BLaER1 (cell line): Measurements from ENCODE around the gene SLC22A3.

Source experiments
- H3K27ac ChIP-seq: shearing (Covaris generic); formaldehyde crosslinking; 2 replicates; pipeline ENCODE4 v1.8.1; 2022
- H3K27me3 ChIP-seq: shearing (Covaris generic); formaldehyde crosslinking; 2 replicates; pipeline ENCODE4 v1.8.1; 2022
- H3K36me3 ChIP-seq: shearing (Covaris generic); formaldehyde crosslinking; 2 replicates; pipeline ENCODE4 v1.8.1; 2022
- H3K4me1 ChIP-seq: shearing (Covaris generic); formaldehyde crosslinking; 2 replicates; pipeline ENCODE4 v1.8.1; 2022
- H3K4me2 ChIP-seq: shearing (Covaris generic); formaldehyde crosslinking; 2 replicates; pipeline ENCODE4 v1.8.1; 2022
- H3K4me3 ChIP-seq: shearing (Covaris generic); formaldehyde crosslinking; 2 replicates; pipeline ENCODE4 v1.8.1; 2022
- H3K9ac ChIP-seq: shearing (Covaris generic); formaldehyde crosslinking; 2 replicates; pipeline ENCODE4 v1.8.1; 2022
- H3K9me3 ChIP-seq: shearing (Covaris generic); formaldehyde crosslinking; 2 replicates; pipeline ENCODE4 v1.8.1; 2022
- H4K20me1 ChIP-seq: shearing (Covaris generic); formaldehyde crosslinking; 2 replicates; pipeline ENCODE4 v1.8.1; 2022
- Cebpa-rat ChIP-seq: shearing (Covaris generic); IDR thresholded peaks from 2 replicates; pipeline ENCODE4 v1.8.1; 2022

Gene SLC22A3

GRCh38 chr6:160408528-160408927, 60.4 kb downstream of the SLC22A3 start:
- Histone ChIP-seq H3K27me3 (no peaks in the 10 kb centered on the region), H3K4me3 (no peak overlapping the region), H3K36me3 (no peaks in the 10 kb centered on the region), H3K4me2 (no peak overlapping the region), H3K27ac (no peak overlapping the region), H3K4me1 (no peaks in the 10 kb centered on the region), H4K20me1 (no peaks in the 10 kb centered on the region), H3K9ac (no peak overlapping the region), H3K9me3 (no peaks in the 10 kb centered on the region)
- TF ChIP-seq Cebpa-rat = no peak

GRCh38 chr6:160412993-160413392, 64.8 kb downstream of the SLC22A3 start:
- no peak overlapping the region for H3K4me2 ChIP-seq
- H3K36me3 ChIP-seq = no peaks in the 10 kb centered on the region
- no peak for TF ChIP-seq Cebpa-rat

GRCh38 chr6:160417146-160417545, 69.0 kb downstream of the SLC22A3 start:
- TF ChIP-seq Cebpa-rat = no peak
- H3K4me1 ChIP-seq = no peaks in the 10 kb centered on the region

More at GRCh38 chr6:160412993-160413392, 64.8 kb downstream of the SLC22A3 start:
- Histone ChIP-seq H3K9ac (no peak overlapping the region), H3K27me3 (no peaks in the 10 kb centered on the region), H3K4me3 (no peak overlapping the region), H3K4me1 (no peaks in the 10 kb centered on the region), H3K9me3 (no peaks in the 10 kb centered on the region), H3K27ac (no peak overlapping the region), H4K20me1 (no peaks in the 10 kb centered on the region)

GRCh38 chr6:160417550-160417949, 69.4 kb downstream of the SLC22A3 start:
- Histone ChIP-seq H3K9ac (no peak overlapping the region), H3K9me3 (no peaks in the 10 kb centered on the region), H3K36me3 (no peaks in the 10 kb centered on the region)

More at GRCh38 chr6:160417146-160417545, 69.0 kb downstream of the SLC22A3 start:
- Histone ChIP-seq H3K4me3 (no peak overlapping the region), H3K4me2 (no peak overlapping the region), H3K27me3 (no peaks in the 10 kb centered on the region), H4K20me1 (no peaks in the 10 kb centered on the region), H3K27ac (no peak overlapping the region), H3K9me3 (no peaks in the 10 kb centered on the region), H3K9ac (no peak overlapping the region), H3K36me3 (no peaks in the 10 kb centered on the region)

GRCh38 chr6:160418370-160418769, 70.2 kb downstream of the SLC22A3 start:
- TF ChIP-seq Cebpa-rat = no peak
- no peak overlapping the region for H3K9ac ChIP-seq

More at GRCh38 chr6:160417550-160417949, 69.4 kb downstream of the SLC22A3 start:
- no peak overlapping the region for H3K27ac ChIP-seq
- H3K4me1 ChIP-seq = no peaks in the 10 kb centered on the region
- no peak for TF ChIP-seq Cebpa-rat
- no peaks in the 10 kb centered on the region for H4K20me1 ChIP-seq
- H3K4me2 ChIP-seq = no peak overlapping the region
- no peaks in the 10 kb centered on the region for H3K27me3 ChIP-seq
- H3K4me3 ChIP-seq = no peak overlapping the region

GRCh38 chr6:160419488-160419887, 71.3 kb downstream of the SLC22A3 start:
- TF ChIP-seq Cebpa-rat = no peak
- Histone ChIP-seq H3K4me1 (no peaks in the 10 kb centered on the region), H3K27me3 (no peaks in the 10 kb centered on the region), H3K4me3 (no peak overlapping the region), H3K27ac (no peak overlapping the region), H3K9ac (no peak overlapping the region), H3K9me3 (no peaks in the 10 kb centered on the region), H3K36me3 (no peaks in the 10 kb centered on the region), H4K20me1 (no peaks in the 10 kb centered on the region), H3K4me2 (no peak overlapping the region)

More at GRCh38 chr6:160418370-160418769, 70.2 kb downstream of the SLC22A3 start:
- Histone ChIP-seq H3K4me2 (no peak overlapping the region), H3K4me1 (no peaks in the 10 kb centered on the region), H3K36me3 (no peaks in the 10 kb centered on the region), H4K20me1 (no peaks in the 10 kb centered on the region), H3K27me3 (no peaks in the 10 kb centered on the region), H3K4me3 (no peak overlapping the region), H3K27ac (no peak overlapping the region), H3K9me3 (no peaks in the 10 kb centered on the region)

- no peak for TF ChIP-seq Cebpa-rat
- Histone ChIP-seq H3K4me3 (no peak overlapping the region), H3K9me3 (no peaks in the 10 kb centered on the region), H3K27me3 (no peaks in the 10 kb centered on the region), H3K9ac (no peak overlapping the region), H4K20me1 (no peaks in the 10 kb centered on the region), H3K4me2 (no peak overlapping the region), H3K27ac (no peak overlapping the region), H3K4me1 (no peaks in the 10 kb centered on the region), H3K36me3 (no peaks in the 10 kb centered on the region)
Observed at GRCh38 chr6:160420253-160420968, 72.2 kb downstream of the SLC22A3 start.

GRCh38 chr6:160420969-160421556, 72.9 kb downstream of the SLC22A3 start:
- H4K20me1 ChIP-seq = no peaks in the 10 kb centered on the region
- no peaks in the 10 kb centered on the region for H3K27me3 ChIP-seq
- H3K9me3 ChIP-seq = no peaks in the 10 kb centered on the region
- H3K4me2 ChIP-seq = no peak overlapping the region
- H3K9ac ChIP-seq = no peak overlapping the region
- peaks cover 1% of the 10 kb centered on the region; the same call in 1 of the 2 replicates for H3K4me1 ChIP-seq
- no peak overlapping the region for H3K4me3 ChIP-seq
- no peak overlapping the region for H3K27ac ChIP-seq
- TF ChIP-seq Cebpa-rat = no peak
- H3K36me3 ChIP-seq = no peaks in the 10 kb centered on the region

- peaks cover 9% of the 10 kb centered on the region; the same call in 1 of the 2 replicates for H3K4me1 ChIP-seq
- no peak for TF ChIP-seq Cebpa-rat
- H3K27ac ChIP-seq = no peak overlapping the region
- no peaks in the 10 kb centered on the region for H3K36me3 ChIP-seq
- H4K20me1 ChIP-seq = no peaks in the 10 kb centered on the region
- no peak overlapping the region for H3K4me3 ChIP-seq
- no peak overlapping the region for H3K4me2 ChIP-seq
- H3K9me3 ChIP-seq = no peaks in the 10 kb centered on the region
- no peaks in the 10 kb centered on the region for H3K27me3 ChIP-seq
- H3K9ac ChIP-seq = no peak overlapping the region
Observed at GRCh38 chr6:160421854-160422253, 73.7 kb downstream of the SLC22A3 start.

- no peaks in the 10 kb centered on the region for H3K27me3 ChIP-seq
Observed at GRCh38 chr6:160424256-160424655, 76.1 kb downstream of the SLC22A3 start.

More at GRCh38 chr6:160424256-160424655, 76.1 kb downstream of the SLC22A3 start:
- H3K4me1 ChIP-seq = peaks cover 25% of the 10 kb centered on the region
- H4K20me1 ChIP-seq = no peaks in the 10 kb centered on the region
- H3K27ac ChIP-seq = no peak overlapping the region
- H3K4me3 ChIP-seq = no peak overlapping the region
- no peaks in the 10 kb centered on the region for H3K36me3 ChIP-seq
- no peak overlapping the region for H3K4me2 ChIP-seq
- no peak overlapping the region for H3K9ac ChIP-seq
- no peak for TF ChIP-seq Cebpa-rat
- no peaks in the 10 kb centered on the region for H3K9me3 ChIP-seq
